GM15510 (cell line): ENCODE measurements around the gene TGM2.

Experiments used
- POLR2A ChIP-seq: IDR thresholded peaks from 3 replicates; pipeline ENCODE4 v1.6.1; 2011; ENCODE audit warnings: borderline replicate concordance; ENCODE audit not compliant: insufficient read length; ENCODE audit errors: extremely low read depth

Gene TGM2

DNA sequence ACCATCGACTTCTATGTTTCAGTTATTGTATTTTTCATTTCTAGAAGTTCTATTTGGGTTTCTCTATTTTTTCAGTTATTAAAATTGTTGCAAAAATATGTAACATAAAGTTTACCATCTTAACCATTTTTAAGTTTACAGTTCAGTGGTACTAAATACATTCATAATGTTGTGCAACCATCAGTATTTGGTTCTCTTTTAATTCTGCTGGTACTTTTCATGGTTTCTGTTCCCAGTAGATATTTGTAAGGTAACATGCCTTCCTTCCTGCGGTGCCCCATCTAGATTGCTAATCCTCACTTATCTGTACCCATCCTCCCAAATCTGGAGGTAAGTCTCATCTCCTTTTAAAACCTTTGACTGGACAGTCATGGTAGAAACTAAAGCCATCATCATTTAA, 47.9 kb downstream of the TGM2 start:
- TF ChIP-seq POLR2A = no peak

DNA sequence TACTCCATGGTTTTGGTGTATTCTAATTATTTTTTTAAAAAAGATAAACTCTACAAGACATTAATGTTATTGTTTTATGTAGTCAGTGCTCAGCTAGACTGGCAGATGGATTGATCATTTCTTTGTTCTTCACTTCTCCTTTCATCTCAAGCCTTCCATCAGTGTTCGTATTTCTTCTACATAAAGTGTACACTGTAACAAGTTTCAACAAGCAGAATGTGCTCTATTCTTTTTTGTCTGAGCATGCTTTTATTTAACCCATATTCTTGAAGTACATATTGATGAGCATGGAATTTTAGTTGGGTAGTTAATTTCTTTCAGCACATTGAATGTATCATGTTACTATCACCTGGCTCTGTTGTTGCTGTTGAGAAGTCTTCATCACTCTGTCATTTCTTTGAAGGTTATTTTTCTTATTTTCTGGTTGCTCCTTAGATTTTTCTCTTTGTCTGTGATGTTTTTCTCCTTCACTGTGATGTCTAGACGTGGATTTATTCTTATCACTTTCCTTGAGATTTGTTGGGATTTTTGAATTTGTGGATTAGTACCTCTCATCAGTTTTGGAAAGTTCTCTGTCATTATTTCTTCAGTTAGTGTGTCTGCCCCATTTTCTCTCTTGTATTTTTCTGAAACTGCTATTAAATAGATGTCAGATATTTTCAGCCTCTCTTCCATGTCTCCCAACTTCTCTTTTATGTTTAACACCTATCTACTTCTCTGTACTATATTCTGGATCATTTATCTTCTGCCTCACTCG, 48.5 kb downstream of the TGM2 start:
- no peak for TF ChIP-seq POLR2A

DNA sequence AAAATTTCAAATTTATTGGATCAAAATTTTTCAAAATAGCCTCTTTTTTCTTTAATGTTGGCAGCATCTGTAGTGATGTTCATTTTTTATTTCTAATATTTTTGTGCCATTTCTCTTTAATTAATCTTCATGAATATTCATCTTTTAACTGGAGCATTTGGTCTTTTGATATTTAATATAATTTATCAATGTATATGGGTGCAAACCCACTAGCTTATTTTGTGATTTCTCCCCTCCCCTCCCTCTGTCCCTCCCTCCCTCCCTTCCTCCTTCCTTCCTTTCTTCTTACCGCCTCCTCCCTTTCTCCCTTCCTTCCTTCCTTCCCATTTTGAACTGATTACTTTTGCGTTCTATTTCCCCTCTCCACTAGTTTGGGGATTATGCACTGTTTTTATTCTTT, 49.2 kb downstream of the TGM2 start:
- no peak for TF ChIP-seq POLR2A

DNA sequence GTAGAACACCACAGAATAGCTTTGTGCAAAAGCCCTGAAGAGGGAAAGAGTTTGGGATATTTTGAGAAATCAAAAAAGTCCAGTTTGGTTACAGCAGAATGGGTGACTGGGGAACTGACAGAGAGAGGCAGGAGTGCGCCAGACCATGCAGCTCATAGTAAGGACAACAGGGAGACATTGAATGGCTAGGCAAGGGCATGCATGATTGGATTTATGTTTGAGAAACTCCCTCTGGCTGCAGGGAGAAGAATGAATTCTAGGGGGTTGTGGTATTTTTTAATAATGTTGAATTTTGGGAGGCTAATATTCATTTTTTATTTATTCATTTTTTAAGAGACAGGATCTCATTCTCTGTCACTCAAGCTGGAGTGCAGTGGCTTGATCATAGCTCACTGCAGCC, 49.9 kb downstream of the TGM2 start:
- TF ChIP-seq POLR2A = no peak

DNA sequence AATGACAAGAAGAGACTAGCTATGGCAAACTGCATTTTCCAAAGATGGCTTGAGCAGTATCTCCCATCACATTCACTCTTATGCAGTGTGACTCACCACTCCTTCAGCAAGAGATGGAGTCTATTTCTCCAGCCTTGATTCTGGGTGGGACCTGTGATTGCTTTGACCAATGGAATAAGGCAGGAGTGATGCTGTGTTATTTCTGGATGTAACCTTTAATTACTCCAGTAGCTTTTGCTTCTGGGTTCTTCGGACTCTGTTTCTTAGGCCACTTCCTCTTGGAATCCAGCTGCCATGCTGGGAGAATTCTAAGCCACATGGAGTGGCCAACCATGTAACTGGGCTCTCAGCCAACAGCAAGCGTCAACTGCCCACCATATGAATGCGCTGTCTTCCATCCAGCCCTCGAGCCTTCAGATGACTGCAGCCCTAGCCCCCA, 50.7 kb downstream of the TGM2 start:
- TF ChIP-seq POLR2A = no peak

DNA sequence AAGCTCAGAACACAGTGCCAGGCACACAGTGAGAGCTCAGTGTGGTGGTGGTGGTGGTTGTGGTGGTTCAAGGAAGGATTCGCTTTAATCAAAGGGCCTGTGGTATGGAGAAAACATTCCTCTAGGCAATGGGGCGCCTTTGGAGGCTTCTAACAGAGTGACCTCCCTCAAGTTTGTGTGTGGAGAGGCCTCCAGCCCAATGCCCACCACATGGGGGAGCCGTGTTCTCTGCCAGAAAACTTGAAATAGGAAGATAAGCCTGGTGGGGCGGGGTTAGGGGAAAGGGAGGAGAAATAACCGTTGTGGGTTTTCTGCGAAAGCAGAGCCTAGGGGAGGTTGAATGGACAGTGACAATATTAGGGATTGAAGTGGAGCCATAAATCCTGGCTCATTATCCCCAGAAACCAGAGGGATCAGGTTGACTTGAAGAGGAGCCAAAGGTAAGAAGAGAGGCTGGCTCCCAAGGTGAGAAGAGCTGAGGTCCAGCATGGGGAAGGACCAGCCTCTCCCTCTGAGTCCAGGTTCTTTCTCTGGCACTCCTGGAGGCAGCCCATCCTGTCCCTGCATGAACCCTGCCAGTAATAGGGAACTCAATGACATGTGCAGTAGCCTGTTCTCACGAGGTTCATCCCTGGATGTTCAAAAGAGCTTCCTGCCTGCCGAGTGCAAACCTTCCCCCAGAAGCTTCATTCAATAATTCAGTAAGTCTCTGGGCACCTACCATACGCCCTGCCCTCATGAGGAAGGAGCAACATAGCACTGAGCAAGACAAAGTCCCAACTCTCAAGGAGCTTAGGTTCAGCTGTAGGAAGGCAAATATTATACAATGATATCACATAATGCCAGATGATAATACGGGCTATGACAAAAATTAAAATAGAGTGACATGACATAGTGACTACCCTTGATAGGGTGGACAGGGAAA, 51.4 kb downstream of the TGM2 start:
- TF ChIP-seq POLR2A = no peak

DNA sequence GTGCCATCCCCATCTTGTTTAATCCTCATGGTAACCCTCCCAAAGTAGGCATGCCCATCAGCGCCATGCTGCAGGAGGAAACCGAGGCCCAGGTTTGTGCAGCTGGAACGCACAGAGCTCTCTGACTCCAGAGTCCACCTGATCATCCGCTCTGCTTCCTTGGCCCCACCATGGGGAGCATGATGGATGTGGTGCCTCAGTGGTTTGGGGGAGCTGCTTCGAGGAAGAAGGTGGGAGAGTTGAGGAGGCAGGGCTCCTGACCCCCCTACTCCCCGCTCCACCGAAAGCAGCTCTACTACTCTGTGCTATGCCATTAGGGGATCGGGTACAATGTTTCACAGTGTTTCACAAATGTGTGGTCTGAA, 52.2 kb downstream of the TGM2 start:
- TF ChIP-seq POLR2A = no peak

DNA sequence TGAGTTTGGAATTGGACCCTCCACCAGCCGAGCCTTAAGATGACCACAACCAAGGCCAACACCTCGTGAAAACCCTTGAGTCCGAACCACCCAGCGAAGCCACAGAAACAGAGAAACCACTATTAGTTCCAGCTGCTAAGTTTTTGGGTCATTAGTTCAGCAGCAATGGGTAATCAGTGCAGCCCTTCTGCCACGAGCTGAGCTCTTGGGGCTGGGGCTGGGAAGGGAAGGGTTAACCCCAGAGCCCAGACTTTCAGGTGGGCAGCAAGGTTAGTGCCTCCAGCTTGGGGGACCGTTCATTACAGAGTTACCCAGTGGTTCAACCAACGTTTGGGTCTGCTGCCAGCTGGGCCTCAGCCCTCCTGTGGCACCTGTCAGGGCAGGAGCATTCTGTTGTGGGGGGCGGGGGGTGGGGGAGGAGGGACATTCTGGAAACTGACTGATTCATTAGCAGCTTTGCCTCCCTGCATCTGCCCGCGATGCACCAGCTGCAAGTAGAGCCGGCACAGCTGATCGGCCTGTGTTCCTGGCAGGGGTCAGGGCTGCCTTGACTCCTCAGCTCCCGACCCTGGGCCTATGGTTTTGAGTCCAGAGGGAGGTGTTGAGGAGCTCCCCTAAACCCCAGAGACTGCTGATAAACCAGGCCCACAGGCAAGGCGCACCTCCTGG, 52.7 kb downstream of the TGM2 start:
- TF ChIP-seq POLR2A = no peak

DNA sequence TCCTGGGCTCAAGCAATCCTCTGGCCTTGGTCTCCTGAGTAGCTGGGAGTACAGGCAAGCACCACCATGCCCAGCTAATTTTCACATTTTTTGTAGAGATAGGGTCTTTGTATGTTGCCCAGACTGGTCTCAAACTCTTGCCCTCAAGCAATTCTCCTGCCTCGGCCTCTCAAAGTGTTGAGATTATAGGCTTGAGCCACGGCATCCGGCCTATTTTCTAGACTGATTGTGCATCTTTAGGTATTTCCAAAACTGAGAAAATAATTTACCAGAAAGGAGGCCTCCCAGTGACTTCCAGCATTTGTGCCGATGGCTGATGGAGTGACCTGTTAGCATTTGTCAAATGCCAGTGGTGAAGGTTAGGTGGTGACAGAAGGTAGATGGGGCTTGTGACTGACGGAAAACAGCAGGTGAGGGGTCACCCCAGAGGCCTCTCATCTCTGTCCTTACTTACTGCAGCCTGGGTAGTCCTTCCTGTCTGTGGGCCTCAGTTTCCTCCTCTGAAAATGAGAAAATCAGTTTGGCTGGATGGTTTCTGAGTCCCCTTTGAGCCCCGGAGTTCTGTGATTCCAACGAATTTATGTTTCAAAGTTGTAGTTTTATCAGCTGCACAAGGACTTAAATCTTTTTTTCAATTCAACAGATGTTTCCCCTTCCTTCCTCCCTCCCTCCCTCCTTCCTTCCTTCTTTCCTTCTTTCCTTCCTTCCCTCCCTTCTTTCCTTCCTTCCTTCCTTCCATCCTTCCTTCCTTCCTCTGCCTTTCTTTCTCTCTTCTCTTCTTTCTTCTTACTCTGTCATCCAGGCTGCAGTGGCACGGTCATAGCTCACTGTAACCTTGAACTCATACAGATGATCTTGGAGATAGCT, 53.5 kb downstream of the TGM2 start:
- TF ChIP-seq POLR2A = no peak

DNA sequence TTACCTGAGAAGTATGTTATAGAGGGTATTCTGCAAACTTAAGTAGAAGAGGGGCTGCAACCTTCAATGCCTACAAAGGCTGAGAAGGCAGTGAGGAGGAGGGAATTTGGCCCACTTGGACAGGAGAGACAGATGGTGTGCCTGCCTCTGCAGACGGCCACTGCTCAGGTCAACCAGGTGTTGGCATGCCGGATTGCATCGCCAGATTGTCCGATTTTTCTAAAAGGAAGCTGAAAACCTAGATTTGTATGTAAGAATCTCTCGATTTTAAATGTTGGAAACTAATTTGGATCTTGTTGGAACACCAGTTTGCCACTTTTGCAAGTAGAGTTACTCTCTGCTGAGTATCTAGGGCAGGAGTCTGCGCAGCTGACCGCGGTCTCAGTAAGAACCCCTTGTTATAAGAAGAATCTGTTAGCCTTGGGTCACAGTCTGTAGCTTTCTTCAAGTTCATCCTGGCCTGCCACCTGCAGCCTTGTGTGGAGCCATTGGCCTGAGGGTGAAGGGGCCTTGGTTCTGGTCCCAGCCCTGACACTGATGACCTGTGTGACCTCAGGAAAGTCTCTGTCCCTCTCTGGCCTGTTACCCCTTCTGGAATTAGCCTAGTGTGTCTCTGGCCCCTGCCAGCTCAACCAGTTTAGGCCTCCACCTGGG, 54.4 kb downstream of the TGM2 start:
- TF ChIP-seq POLR2A = no peak

DNA sequence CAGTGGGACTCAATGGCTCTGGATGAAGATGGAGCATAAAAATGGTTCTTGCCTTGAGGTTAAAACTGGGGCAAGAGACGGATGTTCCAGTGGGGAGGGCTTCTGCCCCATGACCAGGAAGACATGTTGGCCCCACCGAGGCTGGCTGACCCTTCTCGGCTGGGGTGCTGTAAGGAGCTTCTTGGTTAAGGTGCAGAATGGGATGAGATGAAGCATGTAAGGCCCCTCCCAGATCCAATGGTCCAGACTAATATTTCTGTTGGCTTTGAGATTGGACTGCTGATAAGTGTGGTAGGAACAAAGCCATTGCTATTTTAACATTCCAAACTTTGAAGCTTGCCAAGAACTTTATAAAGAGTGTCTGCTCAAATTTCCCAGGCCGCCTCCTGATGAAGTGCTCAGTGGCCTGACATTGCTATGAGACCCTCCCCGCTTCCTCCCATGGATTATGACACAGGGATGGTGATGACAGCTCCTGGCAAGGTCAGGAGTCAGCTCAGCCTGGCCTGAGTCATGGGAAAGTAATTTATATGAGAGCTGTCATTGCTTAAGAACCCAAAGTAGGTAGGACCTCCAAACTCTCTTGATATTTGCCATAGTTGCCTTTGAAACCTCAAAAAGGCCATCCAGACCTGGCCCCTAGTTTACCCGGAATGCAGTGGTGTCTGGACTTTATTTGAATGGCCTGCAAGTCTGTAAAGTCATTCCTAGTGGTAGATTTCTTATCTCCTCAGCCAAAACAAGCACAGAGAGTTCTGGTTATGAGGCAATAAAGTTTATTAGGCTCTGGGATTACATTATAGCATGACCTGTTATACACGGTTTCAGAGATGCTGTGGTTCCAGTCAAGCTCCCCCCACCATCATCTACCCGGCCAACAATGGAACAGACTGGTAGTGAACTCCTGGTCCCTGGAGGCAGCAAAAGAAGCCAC, 55.2 kb downstream of the TGM2 start:
- no peak for TF ChIP-seq POLR2A

DNA sequence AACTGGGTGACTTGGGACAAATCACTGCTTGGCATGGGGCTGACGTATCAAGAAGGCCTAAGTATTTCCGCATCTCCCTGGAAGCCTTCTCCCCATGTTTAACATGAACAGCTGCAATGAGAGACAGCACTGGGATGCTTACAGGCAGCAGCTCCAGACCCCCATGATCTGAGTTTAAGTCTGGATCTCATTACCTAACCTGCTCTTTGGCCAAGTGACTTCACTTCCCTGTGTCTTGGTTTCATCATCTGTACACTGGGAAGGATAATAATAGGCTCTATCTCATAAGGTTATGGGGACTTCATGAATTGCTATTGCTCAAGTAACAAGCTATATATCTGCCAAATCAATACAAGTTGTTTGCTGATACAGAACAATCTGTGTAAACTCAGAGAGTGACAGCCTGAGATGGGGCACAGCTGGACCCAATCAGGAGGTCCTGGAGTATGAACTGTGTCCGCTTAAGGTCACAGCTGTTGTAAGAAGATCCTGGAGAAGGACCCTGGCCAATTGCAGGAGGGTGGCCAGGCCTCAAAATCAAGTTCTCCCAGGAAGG, 56.0 kb downstream of the TGM2 start:
- no peak for TF ChIP-seq POLR2A

DNA sequence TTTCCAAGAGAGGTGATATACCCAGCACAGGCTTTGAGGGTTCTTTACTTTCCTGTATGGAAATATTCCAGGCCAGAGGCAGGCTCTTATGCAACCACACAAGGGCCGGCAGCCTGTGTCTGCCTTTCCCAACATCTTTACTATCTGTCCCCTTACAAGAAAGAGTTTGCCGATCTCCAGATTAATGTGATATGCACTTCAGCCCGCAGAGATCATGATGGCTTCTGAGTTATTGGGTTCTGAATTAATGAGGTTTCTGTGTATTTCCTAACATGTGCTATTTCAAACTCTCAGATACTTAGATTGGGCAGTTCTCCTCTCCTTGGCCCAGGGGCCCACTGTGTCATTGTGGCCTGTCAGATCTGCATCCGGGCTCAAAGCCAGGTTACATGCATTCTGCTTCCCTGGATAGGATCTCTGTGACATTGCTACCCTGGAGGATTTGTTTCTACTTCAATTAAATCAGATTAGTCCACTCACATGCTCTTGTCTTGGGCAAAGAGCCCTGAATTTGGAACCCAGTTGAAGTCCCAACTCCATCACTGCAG, 56.6 kb downstream of the TGM2 start:
- no peak for TF ChIP-seq POLR2A

DNA sequence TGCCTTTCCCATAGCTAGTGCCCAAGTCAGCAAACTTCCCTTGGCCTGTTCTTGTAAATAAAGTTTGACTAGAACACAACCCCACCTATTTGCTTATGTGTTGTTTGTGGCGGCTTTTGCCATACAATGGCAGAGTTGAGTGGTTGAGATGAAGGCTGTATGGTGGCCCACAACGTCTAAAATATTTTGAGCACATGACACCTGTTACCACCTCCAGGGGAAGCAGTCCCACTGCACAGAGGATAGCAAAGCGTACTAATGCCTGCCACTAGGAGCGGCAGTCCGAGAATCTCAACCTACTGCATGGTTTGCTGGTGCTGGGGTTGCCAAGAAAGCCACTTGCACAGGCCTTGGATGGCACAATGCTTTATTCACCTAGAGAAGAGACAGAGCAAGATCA, 58.6 kb downstream of the TGM2 start:
- TF ChIP-seq POLR2A = no peak
